GM12875 (cell line): ENCODE data around the gene CD70.
"Not testable (repeated sequence)": the region's sequence is repeated elsewhere in the genome, so short reads cannot be mapped to it uniquely, and the experiment has no call there.

ENCODE experiments used
- H3K4me3 ChIP-seq: one replicate; pipeline ENCODE4 v1.5.1; 2011; ENCODE audit warnings: low read depth, low read length, control low read depth
- CTCF ChIP-seq: IDR thresholded peaks from 2 replicates; pipeline ENCODE4 v1.5.1; 2011; ENCODE audit warnings: low read depth, mild to moderate bottlenecking, control low read depth, inconsistent platforms, low read length, moderate library complexity, borderline replicate concordance; ENCODE audit not compliant: insufficient read depth

Gene CD70

GRCh38 chr19:6570764-6571163 is 20.2 kb downstream of the CD70 start:
- TF ChIP-seq CTCF, result no peak
- H3K4me3 ChIP-seq, result no peak overlapping the region

- no peak for TF ChIP-seq CTCF
These were observed 22.1 kb downstream of the CD70 start for GRCh38 chr19:6568816-6569215.

GRCh38 chr19:6568010-6568526 is 22.9 kb downstream of the CD70 start:
- no peak for TF ChIP-seq CTCF
- no peak overlapping the region for H3K4me3 ChIP-seq

More at GRCh38 chr19:6568816-6569215, 22.1 kb downstream of the CD70 start:
- H3K4me3 ChIP-seq, result no peak overlapping the region

GRCh38 chr19:6566727-6567126 is 24.2 kb downstream of the CD70 start:
- H3K4me3 ChIP-seq, result not testable (repeated sequence)

GRCh38 chr19:6564393-6564792 is 26.6 kb downstream of the CD70 start:
- no peak for TF ChIP-seq CTCF
- H3K4me3 ChIP-seq, result no peak overlapping the region

GRCh38 chr19:6562437-6562836 is 28.5 kb downstream of the CD70 start:
- not testable (repeated sequence) for H3K4me3 ChIP-seq

- no peak overlapping the region for H3K4me3 ChIP-seq
- TF ChIP-seq CTCF, result no peak
These were observed 34.3 kb downstream of the CD70 start for GRCh38 chr19:6556480-6557195.

- H3K4me3 ChIP-seq, result no peak overlapping the region
- TF ChIP-seq CTCF, result no peak
These were observed 34.9 kb downstream of the CD70 start for GRCh38 chr19:6556043-6556449.
